ENCODE results near the gene ARSJ.

The ARSJ gene

DNA sequence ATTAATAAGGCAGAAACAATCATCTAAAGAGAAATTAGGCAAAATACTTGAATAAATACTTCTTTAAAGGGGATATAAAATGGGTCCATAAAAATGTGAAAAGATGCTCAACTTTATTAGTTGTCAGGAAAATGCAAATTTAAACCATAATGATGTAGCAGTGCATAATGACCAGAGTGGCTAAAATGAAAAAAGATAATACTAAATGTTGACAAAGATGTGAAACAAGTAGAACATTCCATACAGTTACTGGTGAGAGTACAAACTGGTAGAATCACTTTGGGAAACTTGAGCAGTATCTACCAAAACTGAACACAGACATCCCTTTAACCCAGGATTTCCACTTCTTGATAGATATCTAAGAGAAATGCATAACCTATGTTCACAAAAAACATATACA lies 5.0 kb downstream of the ARSJ start:
- H3K27me3 ChIP-seq (ENCODE audit: control insufficient read depth, insufficient read depth, low read length, poor library complexity, severe bottlenecking), result peaks cover 18% of the 10 kb centered on the region
- no peaks in the 10 kb centered on the region for H3K9me3 ChIP-seq (ENCODE audit: control insufficient read depth, low read length)
- peaks cover 3% of the 10 kb centered on the region for H3K4me1 ChIP-seq (ENCODE audit: control insufficient read depth, insufficient read depth, low read length)
- H3K36me3 ChIP-seq (ENCODE audit: control insufficient read depth, insufficient read depth, low read length), result no peaks in the 10 kb centered on the region
- no peak overlapping the region for H3K4me3 ChIP-seq (ENCODE audit: insufficient read depth, low read depth, low read length)
- no peak overlapping the region for H3K27ac ChIP-seq (ENCODE audit: insufficient read depth, low read depth, low read length, poor library complexity, severe bottlenecking)

DNA sequence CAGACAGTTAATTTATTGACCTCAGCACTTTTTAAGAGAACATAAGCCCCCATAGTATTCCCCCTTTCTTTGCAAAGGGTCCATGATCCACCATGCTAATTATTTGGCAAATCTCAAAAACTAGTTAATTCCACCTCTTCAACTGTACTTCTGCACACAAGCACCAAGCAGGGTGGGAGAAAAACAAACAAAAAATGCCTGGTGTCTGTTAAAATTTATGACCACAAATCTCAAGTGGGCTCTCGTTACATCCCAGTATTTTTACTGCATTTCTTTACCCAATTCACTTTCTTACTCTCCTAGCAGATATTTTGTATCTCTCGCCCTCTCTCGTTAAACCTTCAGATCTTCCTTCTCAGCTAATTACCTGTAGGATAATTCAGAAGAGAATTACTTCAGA lies 6.1 kb downstream of the ARSJ start:
- no peak overlapping the region for H3K27ac ChIP-seq (ENCODE audit: insufficient read depth, low read depth, low read length, poor library complexity, severe bottlenecking)
- WGBS, 2 experiments, result 90 to 96% methylated on average over 3 of the region's 3 CpGs
- no peak overlapping the region for H3K4me3 ChIP-seq (ENCODE audit: insufficient read depth, low read depth, low read length)
- H3K36me3 ChIP-seq (ENCODE audit: control insufficient read depth, insufficient read depth, low read length), result no peaks in the 10 kb centered on the region
- peaks cover 7% of the 10 kb centered on the region for H3K27me3 ChIP-seq (ENCODE audit: control insufficient read depth, insufficient read depth, low read length, poor library complexity, severe bottlenecking)
- H3K4me1 ChIP-seq (ENCODE audit: control insufficient read depth, insufficient read depth, low read length), result no peaks in the 10 kb centered on the region
- no peaks in the 10 kb centered on the region for H3K9me3 ChIP-seq (ENCODE audit: control insufficient read depth, low read length)

DNA sequence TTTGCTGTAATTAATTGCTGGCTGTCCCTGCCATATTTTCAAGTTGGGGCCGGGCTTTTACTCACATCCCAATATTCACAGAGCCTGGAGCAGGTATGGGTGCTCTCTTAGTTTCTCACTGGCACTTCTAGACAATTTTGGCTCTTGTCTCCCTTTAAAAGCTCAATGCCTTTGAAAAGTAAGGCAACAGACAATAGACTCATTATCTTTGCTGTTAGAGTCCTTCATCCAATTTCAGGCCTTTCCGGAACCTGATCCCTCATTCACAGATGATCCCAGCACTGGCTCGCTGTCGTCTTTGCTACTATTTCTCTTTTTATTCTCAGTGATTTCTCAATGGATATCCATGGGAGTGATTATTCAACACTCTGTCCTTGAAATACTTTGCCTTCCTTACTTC lies 6.7 kb downstream of the ARSJ start:
- peaks cover 2% of the 10 kb centered on the region for H3K27me3 ChIP-seq (ENCODE audit: control insufficient read depth, insufficient read depth, low read length, poor library complexity, severe bottlenecking)
- no peaks in the 10 kb centered on the region for H3K36me3 ChIP-seq (ENCODE audit: control insufficient read depth, insufficient read depth, low read length)
- no peak overlapping the region for H3K27ac ChIP-seq (ENCODE audit: insufficient read depth, low read depth, low read length, poor library complexity, severe bottlenecking)
- WGBS, 2 experiments, result 85 to 96% methylated on average over 4 of the region's 4 CpGs
- no peak overlapping the region for H3K4me3 ChIP-seq (ENCODE audit: insufficient read depth, low read depth, low read length)
- H3K4me1 ChIP-seq (ENCODE audit: control insufficient read depth, insufficient read depth, low read length), result no peaks in the 10 kb centered on the region
- no peaks in the 10 kb centered on the region for H3K9me3 ChIP-seq (ENCODE audit: control insufficient read depth, low read length)

DNA sequence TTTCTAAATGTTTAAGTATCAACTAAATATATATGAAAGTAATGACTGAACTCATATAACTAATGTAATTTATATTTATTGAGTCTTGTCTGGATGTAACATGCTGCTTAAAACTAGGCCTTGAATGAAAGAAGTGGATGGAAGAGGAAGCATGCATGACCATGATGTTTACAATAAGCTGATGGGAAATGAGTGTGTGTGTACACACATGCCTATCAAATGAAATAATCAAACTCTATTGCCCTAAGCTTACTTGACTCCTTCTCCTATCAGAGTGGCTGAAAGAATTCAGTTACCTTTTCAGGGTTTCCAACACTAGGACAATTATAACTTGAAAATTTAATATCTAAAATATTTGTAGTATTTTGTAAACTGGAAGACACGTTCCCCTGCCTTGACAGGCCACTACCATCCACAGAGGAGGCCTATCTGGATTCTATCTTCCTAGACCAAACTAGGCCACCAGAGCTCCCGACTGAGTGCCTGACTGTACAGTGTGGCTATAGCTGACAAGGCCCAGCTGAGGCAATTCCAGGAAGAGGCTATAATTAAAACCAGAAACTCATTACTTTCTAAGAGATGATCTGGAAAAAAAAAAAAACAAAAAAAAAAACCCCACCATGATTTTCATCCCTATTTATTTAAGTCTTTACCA lies 7.6 kb downstream of the ARSJ start:
- no peaks in the 10 kb centered on the region for H3K9me3 ChIP-seq (ENCODE audit: control insufficient read depth, low read length)
- no peaks in the 10 kb centered on the region for H3K27me3 ChIP-seq (ENCODE audit: control insufficient read depth, insufficient read depth, low read length, poor library complexity, severe bottlenecking)
- no peaks in the 10 kb centered on the region for H3K36me3 ChIP-seq (ENCODE audit: control insufficient read depth, insufficient read depth, low read length)
- H3K4me3 ChIP-seq (ENCODE audit: insufficient read depth, low read depth, low read length), result no peak overlapping the region
- H3K4me1 ChIP-seq (ENCODE audit: control insufficient read depth, insufficient read depth, low read length), result no peaks in the 10 kb centered on the region
- no peak overlapping the region for H3K27ac ChIP-seq (ENCODE audit: insufficient read depth, low read depth, low read length, poor library complexity, severe bottlenecking)
- WGBS, 2 experiments, result 94 to 97% methylated on average over 2 of the region's 2 CpGs

DNA sequence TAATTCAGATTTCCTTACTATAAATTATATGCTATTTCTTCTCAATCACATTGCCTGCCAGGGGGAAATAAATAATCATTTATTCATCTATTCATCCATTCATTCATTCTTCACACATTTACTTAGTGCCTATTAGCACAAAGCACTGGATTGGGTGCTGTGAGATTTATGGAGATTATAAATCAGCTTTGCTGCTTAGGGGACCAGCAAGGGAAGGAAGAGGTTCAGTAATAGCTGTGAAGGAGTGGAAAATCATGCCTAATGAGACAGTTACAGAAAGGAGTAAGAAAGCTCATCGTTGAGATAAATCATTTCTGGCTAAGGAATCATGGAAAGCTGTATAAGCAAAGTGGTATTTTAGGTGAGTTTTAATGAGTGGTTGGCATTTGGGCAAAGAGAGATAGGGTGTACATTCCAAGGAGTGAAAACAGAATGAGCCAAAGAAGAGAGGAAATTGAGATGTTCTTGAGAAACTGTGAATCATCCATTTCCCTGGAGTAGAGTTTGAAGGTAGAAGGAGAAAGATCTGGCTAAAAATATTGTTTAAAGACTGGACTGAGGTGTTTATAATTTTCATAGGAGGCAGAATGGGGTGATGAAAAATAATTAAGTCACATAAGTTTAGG lies 9.6 kb downstream of the ARSJ start:
- Histone ChIP-seq H3K36me3 (ENCODE audit: control insufficient read depth, insufficient read depth, low read length) (no peaks in the 10 kb centered on the region), H3K4me3 (ENCODE audit: insufficient read depth, low read depth, low read length) (no peak overlapping the region)
- WGBS, 2 experiments, result 86 to 91% methylated on average over 1 of the region's 1 CpG

DNA sequence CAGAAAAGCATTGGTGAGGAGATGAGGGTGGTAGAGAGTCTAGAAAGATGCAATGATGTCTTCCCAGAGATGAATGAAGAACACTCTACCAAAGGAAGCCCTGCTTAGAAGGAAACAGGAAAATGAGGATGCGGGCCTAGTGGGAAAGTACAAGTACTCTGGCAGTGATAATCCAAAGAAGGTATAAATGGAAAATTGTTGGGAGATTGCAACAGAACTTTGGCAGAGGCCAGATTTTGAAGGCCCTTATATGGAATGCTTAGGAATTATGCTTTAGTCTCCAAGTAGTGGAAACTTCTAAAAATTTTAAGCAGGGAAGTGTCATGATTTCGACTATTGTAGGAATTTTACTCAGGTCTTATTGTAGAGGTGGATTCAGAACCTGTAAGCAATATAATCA lies 11.0 kb downstream of the ARSJ start:
- no peak overlapping the region for H3K27ac ChIP-seq (ENCODE audit: insufficient read depth, low read depth, low read length, poor library complexity, severe bottlenecking)
- WGBS, 2 experiments, result 89 to 93% methylated on average over 2 of the region's 2 CpGs

More for the DNA sequence above, 9.6 kb downstream of the ARSJ start:
- Histone ChIP-seq H3K4me1 (ENCODE audit: control insufficient read depth, insufficient read depth, low read length) (no peaks in the 10 kb centered on the region), H3K27me3 (ENCODE audit: control insufficient read depth, insufficient read depth, low read length, poor library complexity, severe bottlenecking) (no peaks in the 10 kb centered on the region), H3K27ac (ENCODE audit: insufficient read depth, low read depth, low read length, poor library complexity, severe bottlenecking) (no peak overlapping the region), H3K9me3 (ENCODE audit: control insufficient read depth, low read length) (no peaks in the 10 kb centered on the region)

DNA sequence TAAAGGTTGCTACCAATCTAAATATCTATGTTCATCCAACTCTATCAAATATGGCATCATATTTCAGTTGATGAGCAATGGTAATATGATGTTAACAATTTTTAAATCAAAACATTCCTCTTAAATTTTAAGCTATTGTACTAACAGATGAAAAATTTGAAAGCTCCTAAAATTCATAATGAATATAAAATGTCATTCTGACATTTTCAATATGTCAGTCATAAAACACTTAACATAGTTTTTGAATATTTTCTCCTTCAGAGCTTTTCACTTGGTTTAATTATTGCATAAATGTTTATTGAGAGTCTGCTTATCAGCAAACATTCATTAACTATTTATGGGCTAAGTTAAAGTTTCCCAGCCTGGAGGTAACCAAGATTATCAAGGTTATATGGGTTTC lies 11.8 kb downstream of the ARSJ start:
- Histone ChIP-seq H3K4me3 (ENCODE audit: insufficient read depth, low read depth, low read length) (no peak overlapping the region), H3K27me3 (ENCODE audit: control insufficient read depth, insufficient read depth, low read length, poor library complexity, severe bottlenecking) (no peaks in the 10 kb centered on the region), H3K36me3 (ENCODE audit: control insufficient read depth, insufficient read depth, low read length) (no peaks in the 10 kb centered on the region), H3K4me1 (ENCODE audit: control insufficient read depth, insufficient read depth, low read length) (no peaks in the 10 kb centered on the region), H3K27ac (ENCODE audit: insufficient read depth, low read depth, low read length, poor library complexity, severe bottlenecking) (no peak overlapping the region), H3K9me3 (ENCODE audit: control insufficient read depth, low read length) (no peaks in the 10 kb centered on the region)

More for the DNA sequence above, 11.0 kb downstream of the ARSJ start:
- Histone ChIP-seq H3K4me1 (ENCODE audit: control insufficient read depth, insufficient read depth, low read length) (no peaks in the 10 kb centered on the region), H3K27me3 (ENCODE audit: control insufficient read depth, insufficient read depth, low read length, poor library complexity, severe bottlenecking) (no peaks in the 10 kb centered on the region), H3K36me3 (ENCODE audit: control insufficient read depth, insufficient read depth, low read length) (no peaks in the 10 kb centered on the region), H3K9me3 (ENCODE audit: control insufficient read depth, low read length) (no peaks in the 10 kb centered on the region), H3K4me3 (ENCODE audit: insufficient read depth, low read depth, low read length) (no peak overlapping the region)

DNA sequence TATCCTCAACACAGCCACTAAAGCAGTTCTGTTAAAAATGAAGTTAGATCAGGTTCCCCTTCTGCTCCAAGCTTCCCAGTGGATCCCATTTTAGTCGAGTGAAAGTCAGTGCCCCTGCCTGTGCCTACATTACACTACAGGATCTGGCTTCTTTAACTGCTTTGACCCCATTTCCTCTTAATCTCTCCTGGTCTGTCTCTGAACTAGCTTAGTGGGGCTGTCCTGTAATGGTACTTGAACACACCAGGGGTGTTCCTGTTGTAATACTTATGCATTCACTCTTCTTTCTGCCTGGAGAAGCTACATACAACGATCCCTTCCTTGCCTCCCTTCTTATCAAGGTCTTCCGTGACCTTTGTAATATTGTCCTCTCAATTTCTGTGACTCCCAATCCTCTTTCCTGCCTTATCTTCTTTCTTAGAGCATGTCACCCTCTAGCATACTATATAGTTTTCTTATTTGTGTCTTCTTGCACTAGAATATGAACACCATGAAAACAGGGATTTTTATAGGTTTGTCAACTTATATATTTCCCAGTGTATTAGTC lies 16.7 kb downstream of the ARSJ start:
- WGBS, 2 experiments, result 87 to 94% methylated on average over 3 of the region's 3 CpGs
- Histone ChIP-seq H3K9me3 (ENCODE audit: control insufficient read depth, low read length) (no peaks in the 10 kb centered on the region), H3K36me3 (ENCODE audit: control insufficient read depth, insufficient read depth, low read length) (no peaks in the 10 kb centered on the region), H3K4me3 (ENCODE audit: insufficient read depth, low read depth, low read length) (no peak overlapping the region), H3K27ac (ENCODE audit: insufficient read depth, low read depth, low read length, poor library complexity, severe bottlenecking) (no peak overlapping the region), H3K4me1 (ENCODE audit: control insufficient read depth, insufficient read depth, low read length) (no peaks in the 10 kb centered on the region), H3K27me3 (ENCODE audit: control insufficient read depth, insufficient read depth, low read length, poor library complexity, severe bottlenecking) (no peaks in the 10 kb centered on the region)

DNA sequence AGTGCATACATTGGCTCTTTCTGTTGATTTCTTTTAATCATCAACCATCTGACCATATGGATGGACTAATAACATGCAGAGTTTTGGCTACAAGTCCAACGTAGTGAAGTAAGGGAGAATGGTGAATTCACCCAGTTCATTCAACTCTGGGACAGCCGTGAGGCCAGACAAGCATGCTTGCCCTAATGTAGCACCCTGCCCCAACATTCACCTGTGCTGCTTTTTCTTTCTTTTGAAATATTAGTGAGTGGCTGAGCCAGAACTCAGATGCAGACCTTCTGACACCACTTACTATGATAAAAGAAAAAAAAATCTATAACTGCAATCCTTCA lies 17.5 kb downstream of the ARSJ start:
- Histone ChIP-seq H3K27me3 (ENCODE audit: control insufficient read depth, insufficient read depth, low read length, poor library complexity, severe bottlenecking) (no peaks in the 10 kb centered on the region), H3K4me3 (ENCODE audit: insufficient read depth, low read depth, low read length) (no peak overlapping the region), H3K36me3 (ENCODE audit: control insufficient read depth, insufficient read depth, low read length) (no peaks in the 10 kb centered on the region), H3K27ac (ENCODE audit: insufficient read depth, low read depth, low read length, poor library complexity, severe bottlenecking) (no peak overlapping the region), H3K9me3 (ENCODE audit: control insufficient read depth, low read length) (no peaks in the 10 kb centered on the region), H3K4me1 (ENCODE audit: control insufficient read depth, insufficient read depth, low read length) (no peaks in the 10 kb centered on the region)
- WGBS, 2 experiments, result 76 to 98% methylated on average over 2 of the region's 2 CpGs

- Histone ChIP-seq H3K27me3 (ENCODE audit: control insufficient read depth, insufficient read depth, low read length, poor library complexity, severe bottlenecking) (no peaks in the 10 kb centered on the region), H3K4me1 (ENCODE audit: control insufficient read depth, insufficient read depth, low read length) (no peaks in the 10 kb centered on the region), H3K27ac (ENCODE audit: insufficient read depth, low read depth, low read length, poor library complexity, severe bottlenecking) (no peak overlapping the region), H3K4me3 (ENCODE audit: insufficient read depth, low read depth, low read length) (no peak overlapping the region), H3K9me3 (ENCODE audit: control insufficient read depth, low read length) (no peaks in the 10 kb centered on the region), H3K36me3 (ENCODE audit: control insufficient read depth, insufficient read depth, low read length) (no peaks in the 10 kb centered on the region)
- WGBS, 2 experiments, result 77 to 82% methylated on average over 2 to 3 of the region's 3 CpGs
Observed at GRCh38 chr4:113960684-113961321, 18.6 kb downstream of the ARSJ start.
